DMS 273 treated with DMSO at 0.1 percent for 48 hours (cell line): Measurements from ENCODE around the gene AFMID.
"Not testable (repeated sequence)": the region's sequence is repeated elsewhere in the genome, so short reads cannot be mapped to it uniquely, and the experiment has no call there.

Experiments
- DNase-seq: peaks from one replicate; lab custom pipeline; 2025; lab: John Stamatoyannopoulos, UW

Gene AFMID

GRCh38 chr17:78223765-78224164 is 36.6 kb downstream of the AFMID start:
- no peak for DNase-seq

DNA sequence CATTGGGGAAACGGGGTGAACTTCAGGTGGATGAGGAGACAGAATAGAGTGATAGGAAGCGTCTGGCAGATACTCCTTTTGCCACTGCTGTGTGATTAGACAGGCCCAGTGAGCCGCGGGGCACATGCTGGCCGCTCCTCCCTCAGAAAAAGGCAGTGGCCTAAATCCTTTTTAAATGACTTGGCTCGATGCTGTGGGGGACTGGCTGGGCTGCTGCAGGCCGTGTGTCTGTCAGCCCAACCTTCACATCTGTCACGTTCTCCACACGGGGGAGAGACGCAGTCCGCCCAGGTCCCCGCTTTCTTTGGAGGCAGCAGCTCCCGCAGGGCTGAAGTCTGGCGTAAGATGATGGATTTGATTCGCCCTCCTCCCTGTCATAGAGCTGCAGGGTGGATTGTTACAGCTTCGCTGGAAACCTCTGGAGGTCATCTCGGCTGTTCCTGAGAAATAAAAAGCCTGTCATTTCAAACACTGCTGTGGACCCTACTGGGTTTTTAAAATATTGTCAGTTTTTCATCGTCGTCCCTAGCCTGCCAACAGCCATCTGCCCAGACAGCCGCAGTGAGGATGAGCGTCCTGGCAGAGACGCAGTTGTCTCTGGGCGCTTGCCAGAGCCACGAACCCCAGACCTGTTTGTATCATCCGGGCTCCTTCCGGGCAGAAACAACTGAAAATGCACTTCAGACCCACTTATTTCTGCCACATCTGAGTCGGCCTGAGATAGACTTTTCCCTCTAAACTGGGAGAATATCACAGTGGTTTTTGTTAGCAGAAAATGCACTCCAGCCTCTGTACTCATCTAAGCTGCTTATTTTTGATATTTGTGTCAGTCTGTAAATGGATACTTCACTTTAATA is 37.3 kb downstream of the AFMID start:
- DNase-seq = peak; percentile 71

DNA sequence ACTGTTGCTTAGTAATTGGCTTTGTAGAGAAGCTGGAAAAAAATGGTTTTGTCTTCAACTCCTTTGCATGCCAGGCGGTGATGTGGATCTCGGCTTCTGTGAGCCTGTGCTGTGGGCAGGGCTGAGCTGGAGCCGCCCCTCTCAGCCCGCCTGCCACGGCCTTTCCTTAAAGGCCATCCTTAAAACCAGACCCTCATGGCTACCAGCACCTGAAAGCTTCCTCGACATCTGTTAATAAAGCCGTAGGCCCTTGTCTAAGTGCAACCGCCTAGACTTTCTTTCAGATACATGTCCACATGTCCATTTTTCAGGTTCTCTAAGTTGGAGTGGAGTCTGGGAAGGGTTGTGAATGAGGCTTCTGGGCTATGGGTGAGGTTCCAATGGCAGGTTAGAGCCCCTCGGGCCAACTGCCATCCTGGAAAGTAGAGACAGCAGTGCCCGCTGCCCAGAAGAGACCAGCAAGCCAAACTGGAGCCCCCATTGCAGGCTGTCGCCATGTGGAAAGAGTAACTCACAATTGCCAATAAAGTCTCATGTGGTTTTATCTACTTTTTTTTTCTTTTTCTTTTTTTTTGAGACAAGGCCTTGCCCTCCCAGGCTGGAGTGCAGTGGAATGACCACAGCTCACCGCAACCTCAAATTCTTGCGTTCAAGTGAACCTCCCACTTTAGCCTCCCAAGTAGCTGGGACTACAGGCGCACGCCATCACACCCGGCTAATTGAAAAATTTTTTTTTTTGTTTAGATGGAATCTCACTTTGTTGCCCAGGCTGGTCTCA is 38.1 kb downstream of the AFMID start:
- DNase-seq = no peak

GRCh38 chr17:78226055-78226758 is 39.0 kb downstream of the AFMID start:
- DNase-seq = no peak

DNA sequence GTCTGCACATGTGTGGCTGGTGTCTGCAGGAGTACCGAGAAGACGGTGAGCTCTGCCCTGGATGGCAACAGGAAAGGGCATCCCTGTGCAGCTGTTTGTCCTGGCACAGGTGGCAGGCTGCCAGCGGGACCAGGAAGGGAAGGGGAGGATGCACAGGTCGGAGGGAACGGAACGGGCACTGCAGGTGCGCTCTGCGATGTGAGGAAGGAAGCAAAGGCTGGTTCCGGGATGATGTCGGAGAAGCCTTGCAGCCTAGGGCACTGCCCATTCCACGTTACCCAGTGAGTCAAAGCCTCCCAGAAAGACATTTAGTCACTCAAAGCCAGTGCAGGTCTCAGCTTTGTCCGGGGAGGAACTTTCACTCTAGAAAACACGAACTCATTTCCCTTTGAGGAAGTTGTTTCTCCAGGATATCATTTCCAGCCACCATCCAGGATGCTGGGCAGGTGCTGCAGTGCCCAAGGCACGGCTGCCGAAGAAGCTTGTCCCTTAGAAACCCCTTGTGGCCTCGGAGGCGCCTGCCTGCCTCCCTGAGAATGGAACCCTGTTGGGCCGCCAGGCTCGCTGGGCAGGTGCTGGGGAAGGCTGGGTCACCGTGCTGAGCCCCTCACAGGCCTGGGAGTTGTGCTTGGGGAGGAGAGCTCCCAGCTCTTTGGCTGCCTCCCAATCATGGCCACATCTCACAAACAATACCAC is 39.7 kb downstream of the AFMID start:
- no peak for DNase-seq

DNA sequence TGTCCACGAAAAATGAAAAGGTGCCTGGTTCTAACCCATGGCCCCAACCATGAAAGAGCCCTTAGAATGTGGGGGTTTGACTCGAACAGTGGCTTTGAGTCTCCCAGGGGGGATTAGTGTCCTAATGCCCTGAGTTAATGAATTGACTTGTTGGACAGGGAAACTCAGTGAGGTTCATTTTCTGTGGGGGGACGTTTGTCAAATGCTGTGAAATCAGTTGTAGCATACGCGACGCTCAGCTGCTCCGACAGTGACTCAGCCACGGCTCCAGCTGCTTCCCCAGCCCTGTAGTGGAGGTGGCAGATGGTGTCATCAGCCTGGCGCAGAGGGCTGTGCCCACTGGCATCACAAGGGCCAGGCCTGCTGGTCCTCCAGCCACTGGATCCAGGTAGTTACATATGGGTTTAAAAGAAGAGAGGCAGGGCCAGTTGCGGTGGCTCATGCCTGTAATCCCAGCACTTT is 40.3 kb downstream of the AFMID start:
- peak; percentile 69 for DNase-seq

DNA sequence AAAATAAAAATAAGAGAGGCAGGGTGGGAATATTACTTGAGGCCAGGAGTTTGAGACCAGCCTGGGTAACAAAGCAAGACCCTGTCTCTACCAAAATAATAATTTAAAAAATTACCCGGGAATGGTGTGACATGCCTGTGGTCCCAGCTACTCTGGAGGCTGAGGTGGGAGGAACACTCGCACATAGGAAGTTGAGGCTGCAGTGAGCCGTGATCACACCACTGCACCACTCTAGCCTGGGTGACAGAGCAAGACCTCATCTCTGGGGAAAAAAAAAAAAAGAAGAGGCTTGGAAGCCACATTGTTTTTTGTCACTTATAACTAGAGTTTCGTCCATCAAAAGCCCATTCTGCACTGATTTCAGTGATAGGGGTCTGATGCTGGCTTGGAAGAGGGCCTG is 41.0 kb downstream of the AFMID start:
- DNase-seq = no peak

- DNase-seq = no peak
Observed at GRCh38 chr17:78230252-78230962, 43.2 kb downstream of the AFMID start.

DNA sequence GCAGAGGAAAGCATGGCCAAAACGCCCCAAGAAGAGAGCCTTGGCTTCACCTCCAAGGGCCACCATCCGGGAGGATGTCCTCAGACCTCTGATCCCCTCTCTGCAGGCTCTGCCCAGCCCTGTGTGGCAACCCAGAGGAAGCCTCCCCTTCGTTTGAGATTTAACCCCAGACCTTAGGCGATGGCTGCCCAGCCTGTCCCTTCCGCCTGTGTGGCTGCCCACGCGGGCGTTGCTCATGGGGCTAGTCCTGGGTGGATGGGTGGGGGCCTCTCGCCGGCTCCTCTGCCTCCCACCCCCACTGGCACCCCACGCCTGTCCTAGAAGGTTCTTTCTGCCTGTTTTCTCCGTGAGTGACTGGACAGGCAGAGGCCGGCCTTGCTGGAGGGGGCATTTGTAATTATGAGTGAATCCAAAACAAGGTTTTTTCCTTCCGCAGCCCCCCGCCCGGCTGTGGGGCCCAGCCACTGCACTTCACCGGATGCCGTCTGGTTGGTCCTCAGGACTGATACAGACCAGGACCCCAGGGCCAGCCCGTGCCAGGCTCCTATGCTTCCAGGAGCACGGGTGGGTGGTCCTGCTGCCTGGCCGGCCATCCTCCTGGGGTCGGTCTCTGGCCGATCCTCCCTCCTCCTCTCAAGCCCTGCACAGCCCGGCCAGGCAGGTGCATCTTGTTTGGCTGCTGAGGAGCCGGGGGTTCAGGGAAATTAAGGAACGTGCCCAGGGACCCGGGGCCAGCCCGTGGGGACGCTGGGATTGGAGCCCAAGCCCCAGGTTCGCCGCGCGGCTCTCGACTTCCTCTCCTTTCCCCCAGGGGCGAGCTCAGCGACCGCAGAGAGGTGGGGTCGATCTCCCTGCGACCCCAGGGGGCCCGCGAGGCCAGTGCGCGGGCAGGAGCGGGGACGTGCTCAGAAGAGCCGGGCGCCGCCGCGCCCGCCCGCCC is 44.1 kb downstream of the AFMID start, which contains the start of gene TMEM235:
TMEM235 (plus strand) TSS at position 636 of the 940 bp plus-strand sequence. CDS start 393 bp downstream, outside the sequence.
- no peak for DNase-seq

DNA sequence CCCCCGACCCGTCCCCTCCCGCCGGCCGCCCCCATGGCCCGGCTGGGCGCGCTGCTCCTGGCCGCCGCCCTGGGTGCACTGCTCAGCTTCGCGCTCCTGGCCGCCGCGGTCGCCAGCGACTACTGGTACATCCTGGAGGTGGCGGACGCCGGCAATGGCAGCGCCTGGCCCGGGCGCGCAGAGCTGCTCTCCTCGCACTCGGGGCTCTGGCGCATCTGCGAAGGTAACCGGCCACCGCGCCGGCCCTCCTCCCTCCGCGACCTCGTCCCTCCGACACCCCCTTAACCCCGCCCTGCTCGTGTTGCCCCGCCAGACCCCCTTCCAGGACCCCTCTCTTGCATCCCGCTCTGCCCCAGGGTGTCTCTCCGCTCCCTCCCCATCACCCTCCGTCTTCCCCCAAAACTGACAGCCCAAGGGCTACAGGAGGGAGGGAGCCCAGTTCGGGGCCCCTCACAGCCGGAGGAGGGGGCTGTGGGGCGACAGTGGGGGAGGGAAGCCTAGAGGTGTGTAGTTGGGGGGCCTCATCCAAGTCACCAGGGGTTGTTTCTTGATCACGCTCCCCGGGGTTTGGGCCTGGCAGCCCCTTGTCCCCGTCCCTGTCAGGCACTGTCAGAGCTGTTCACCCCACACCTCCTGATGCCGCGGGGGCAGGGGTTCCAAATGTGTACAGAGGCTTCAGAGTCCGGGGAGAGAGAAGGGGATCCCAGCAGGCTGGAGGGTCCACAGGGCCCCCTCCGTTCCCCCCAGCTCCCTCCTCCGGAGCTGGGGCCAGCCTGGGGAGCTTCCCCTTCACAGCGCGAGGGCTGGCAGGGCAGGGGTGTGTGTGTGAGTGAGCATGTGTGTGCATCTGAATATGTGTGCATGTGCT is 45.1 kb downstream of the AFMID start:
- no peak for DNase-seq

DNA sequence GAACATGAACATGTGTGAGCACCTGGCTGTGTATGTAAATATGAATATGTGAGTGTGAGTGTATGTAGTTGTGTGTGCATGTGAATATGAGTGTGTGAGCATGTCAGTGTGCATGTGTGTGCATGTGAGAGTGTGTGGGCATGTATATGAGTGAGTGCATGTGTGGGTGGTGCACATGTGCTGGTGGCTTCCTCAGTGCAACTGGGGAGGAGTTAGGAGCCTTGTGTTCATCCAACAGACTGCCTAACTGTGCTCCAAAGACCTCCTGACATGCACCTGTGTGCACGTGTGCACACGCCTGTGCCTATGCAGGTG is 45.7 kb downstream of the AFMID start:
- DNase-seq = no peak

DNA sequence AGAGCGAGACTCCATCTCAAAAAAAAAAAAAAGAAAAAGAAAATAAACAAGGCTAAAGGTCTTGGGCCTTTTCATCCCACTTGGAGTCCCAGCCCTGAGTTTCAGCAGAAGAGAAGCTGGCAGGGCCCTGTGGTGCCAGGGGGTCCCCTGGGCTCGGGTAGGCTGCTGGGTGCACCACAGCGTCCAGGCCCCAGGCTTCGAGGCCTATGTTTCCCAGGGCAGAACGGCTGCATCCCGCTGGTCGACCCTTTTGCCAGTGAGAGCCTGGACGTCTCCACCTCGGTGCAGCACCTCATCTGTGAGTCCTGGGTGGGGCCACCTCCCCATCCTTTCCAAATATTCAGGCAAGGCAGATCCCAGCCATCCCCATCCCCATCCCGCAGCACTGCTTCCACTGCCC is 46.5 kb downstream of the AFMID start:
- no peak for DNase-seq

DNA sequence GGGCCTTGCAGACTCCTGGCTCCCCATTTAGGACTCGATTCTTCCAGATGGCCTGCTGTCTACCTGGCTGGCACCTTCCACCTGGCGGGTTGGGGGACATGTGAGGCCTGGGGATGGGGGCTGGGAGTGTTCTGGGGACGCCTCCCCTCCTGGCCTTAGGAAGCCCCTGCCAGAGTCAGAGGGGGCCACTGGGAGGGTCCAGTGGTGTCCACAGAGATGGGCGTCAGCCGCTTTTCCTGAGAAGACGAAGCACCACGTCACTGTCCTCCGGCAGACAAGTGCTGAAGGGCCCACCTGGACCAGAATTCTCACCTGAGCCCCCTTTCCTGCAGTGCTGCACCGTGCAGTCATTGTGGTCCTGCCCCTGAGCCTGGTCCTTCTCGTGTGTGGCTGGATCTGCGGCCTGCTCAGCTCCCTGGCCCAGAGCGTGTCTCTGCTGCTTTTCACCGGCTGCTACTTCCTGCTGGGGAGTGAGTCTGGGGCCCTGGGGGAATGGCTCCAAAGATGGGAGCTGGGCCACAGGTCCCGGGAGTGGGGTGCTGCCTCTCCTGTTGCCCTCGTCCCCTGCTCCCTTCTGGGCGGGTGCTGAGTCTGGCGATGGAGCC is 47.2 kb downstream of the AFMID start:
- DNase-seq = no peak

- not testable (repeated sequence) for DNase-seq
Observed at GRCh38 chr17:78235022-78235421, 47.9 kb downstream of the AFMID start.

DNA sequence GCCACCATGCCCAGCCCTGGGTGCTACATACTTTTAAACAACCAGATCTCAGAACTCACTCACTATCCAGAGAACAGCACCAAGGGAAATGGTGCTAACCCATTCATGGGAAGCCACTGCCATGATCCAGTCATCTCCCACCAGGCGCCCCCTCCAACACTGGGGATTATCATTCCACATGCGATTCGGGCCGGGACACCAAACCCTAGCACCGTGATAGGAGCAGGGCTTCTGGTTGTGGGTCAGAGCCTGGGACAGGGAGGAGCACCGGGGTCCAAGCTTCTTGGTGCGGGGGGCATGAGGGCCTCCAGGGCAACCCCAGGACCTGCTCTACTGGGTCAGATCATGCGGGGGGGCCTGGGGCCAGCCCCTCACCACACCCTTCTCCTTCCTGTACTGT is 48.7 kb downstream of the AFMID start:
- DNase-seq = no peak

- no peak for DNase-seq
Observed at GRCh38 chr17:78236362-78237127, 49.4 kb downstream of the AFMID start.

GRCh38 chr17:78237401-78238012 is 50.3 kb downstream of the AFMID start:
- DNase-seq = peak; percentile 64
